Posterior vena cava (tissue), 2 donors: ENCODE measurements around the gene VEGFB. TPM values are rescaled to one million over a fixed set of nuclear protein-coding genes. Genes with fewer than 3 reads are reported as not detected.

Experiments
- DNase-seq: peaks from one replicate; pipeline ENCODE4 v3.0.0-alpha.2; 2020; ENCODE audit warnings: low spot score
- intact Hi-C, 2 donors: fragments of 100-400 bp; cut with DNase I; formaldehyde crosslinking; loops; one replicate each; pipeline versions ENCODE4 v1.14.1 to v1.14.2; 2022 to 2023
- total RNA-seq, 2 donors: library from RNA; stranded (reverse); fragmentation: NEBNext Ultra II Directional; extraction: Animal tissue kit (Norgen Biotek cat#: 25700); gene quantifications; one replicate each; pipeline ENCODE4 v1.2.1, GENCODE V29; 2021
- donor health status: DM: yes; HTN: yes; CAD: no.
- donor health status: DM: yes; HTN: yes; CAD: no.

Gene VEGFB
- total RNA-seq, 2 donors from 2014 or later = 163 to 190 TPM

- intact Hi-C loops = no loop called here
- no peak for DNase-seq
Measured at GRCh38 chr11:64266339-64266738, 32.0 kb downstream of the VEGFB start.

GRCh38 chr11:64267207-64267945 is 33.0 kb downstream of the VEGFB start:
- DNase-seq = no peak
- intact Hi-C loops = no loop called here

DNA sequence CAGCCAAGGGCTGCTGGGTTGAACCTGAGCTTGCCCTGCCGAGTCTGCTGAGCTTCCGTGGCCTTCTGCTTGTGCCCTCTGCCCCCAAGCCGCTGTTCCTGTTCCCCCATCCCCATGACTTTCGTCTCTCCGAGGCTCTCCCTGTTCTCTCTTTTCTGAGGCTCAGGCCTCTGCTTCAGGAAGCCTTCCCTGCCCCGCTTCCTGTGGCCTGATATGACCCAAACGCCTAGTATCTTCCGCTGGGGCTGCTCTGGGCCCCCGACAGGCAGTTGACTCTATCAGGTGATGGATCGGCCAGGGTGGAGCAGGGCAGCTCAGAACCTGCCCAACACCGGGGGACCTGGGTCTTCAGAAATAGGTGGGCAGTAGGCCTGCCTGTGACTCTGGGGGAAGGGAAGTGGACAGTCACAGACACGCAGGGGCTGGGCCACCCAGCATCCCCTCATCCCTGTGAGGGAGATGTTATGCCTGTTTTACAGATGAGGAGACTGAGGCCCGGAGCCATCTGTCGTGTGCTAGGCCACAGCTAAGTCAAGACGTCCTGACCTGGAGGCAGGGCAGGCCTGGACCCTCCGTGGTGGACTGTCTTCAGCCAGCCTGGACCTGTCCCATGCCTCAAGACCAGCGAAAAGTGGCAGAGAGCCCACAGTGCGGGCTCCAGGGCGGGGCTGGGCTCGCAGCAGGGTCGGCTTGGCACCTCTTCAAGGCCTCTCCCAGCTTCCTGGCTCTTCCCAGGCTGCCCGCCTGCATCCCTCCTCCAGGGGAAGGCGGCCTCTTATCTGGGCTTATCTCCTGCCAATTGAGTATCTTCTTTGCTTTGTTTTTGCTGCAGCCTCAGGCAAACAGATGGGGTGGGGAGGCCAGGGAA is 33.9 kb downstream of the VEGFB start:
- intact Hi-C loops = no loop called here
- DNase-seq = peak; percentile 91

GRCh38 chr11:64268893-64269539 is 34.6 kb downstream of the VEGFB start:
- peak; percentile 90 for DNase-seq
- intact Hi-C loops = no loop called here

GRCh38 chr11:64269540-64270220 is 35.3 kb downstream of the VEGFB start:
- peak; percentile 99 for DNase-seq
- intact Hi-C loops = no loop called here

DNA sequence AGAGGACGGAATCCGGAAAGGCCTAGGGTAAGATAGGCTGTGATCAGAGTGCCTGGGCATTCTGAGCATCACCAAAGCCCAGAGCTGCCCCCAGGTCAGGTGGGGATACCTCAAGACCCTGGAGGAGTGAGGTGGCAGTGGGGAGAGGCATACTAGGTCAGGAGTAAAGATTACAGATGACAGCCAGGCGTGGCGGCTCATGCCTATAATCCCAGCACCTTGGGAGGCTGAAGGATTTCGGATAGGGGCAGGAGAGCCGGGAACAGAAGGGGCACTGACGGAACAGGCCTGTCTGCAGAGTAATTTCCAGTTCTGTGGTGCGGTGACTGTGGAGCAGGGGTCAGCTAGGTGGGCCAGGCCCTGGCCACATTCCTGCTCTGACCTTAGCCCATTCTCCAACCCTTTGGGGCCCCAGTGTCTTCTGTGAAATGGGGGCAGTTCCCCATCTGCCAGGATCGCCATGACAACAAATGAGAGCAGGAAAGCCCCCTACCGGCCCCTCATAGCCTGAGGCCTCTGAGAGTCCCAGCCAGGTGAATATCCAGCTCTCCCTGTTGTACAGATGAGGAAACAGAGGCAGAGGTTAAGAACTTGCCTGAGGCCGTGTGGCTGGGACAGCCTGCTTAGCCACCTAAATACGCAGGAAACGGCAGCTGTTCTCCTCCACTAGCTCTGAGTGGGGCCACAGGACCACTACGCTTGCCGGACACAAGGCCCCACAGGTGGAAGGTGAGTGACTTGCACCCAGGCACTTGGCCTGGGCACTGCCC is 40.8 kb downstream of the VEGFB start:
- intact Hi-C loops = no loop called here
- no peak for DNase-seq

DNA sequence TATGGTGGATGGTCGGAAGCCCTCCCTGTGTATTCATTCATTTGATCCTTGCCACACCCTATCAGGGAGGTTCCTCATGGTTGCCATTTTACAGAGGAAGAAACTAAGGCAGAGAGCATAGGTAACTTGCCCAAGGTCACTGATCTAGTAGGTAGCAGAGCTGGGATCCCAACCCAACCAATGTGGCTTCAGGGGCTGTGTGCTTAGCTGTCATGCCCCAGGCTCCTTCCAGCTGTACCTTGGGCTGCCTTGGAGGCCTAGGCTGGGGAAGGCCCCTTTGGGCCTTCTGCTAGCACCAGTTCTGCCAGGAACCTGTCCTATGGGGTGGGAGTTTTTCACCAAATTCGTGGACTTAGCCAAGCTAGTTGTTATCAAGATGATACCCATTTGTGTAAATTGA is 41.5 kb downstream of the VEGFB start:
- intact Hi-C loops = no loop called here
- no peak for DNase-seq

DNA sequence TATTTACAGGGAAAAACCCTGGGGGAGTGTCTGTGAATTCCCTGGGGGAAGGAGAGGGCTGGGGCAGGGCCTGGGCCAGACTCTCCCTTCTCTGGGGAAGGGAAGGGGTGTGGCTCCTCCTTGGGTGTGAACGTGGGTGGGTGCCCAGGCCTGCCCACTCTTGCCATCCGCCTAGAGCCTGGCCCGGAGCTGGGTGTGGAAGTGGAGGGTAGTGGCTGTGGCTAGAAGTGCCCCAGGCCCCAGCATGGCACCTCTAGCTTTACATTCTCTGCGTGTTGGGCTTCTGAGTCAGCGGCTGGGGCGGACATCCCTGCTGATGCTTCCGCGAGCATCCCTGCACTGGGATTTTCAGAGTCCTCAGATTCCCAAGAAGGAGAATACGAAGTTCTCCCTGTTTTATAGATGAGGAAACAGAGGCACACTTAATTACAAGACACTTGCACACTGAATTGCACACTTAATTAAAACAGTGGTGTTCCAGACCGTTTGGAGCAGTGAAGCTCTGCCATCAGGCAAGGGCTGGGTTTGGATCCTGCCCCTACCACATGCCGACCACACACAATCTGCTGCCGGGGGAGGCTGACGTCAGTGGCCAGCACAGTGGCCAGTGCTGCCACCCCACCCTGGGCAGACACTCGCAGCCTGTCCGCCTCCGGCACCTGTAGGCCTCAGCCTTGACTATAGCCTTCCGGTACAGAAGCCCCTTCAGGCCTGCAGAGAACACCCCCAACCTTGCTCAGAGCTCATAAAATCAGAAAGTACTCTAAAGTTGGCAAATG is 42.5 kb downstream of the VEGFB start:
- intact Hi-C loops = no loop called here
- no peak for DNase-seq

GRCh38 chr11:64278576-64279190 is 44.3 kb downstream of the VEGFB start:
- peak; percentile 62 for DNase-seq
- intact Hi-C loops = no loop called here

DNA sequence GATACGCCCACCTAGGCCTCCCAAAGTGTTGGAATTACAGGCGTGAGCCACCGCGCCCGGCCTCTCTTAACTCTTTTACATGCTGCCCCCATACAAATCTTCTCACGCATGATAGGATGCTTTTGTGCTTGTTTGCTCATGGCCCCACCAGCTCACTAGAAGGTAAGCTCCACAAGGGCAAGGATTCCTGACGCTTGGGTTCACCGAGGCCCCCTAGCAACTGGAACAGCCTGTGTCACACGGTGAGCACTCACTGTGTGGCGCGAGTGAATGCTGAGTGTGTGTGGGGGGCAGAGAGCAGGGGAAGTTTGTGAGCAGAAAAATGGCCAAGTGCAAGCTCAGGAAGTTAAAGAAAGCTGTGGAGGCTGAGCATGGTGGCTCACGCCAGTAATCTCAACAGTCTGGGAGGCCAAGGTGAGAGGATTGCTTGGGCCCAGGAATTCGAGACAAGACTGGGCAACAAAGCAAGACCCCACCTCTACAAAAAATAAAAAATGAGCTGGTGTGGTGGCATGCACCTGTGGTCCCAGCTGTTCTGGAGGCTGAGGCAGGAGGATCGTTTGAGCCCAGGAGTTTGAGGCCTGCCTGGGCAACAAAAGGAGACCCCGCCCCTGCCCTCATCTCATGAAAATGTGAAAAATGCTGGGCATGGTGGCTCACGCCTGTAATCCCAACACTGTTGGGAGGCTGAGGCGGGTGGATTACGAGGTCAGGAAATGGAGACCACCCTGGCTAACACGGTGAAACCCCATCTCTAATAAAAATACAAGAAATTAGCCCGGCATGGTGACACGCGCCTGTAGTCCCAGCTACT is 47.8 kb downstream of the VEGFB start:
- intact Hi-C loops = no loop called here
- peak; percentile 66 for DNase-seq

GRCh38 chr11:64283092-64283491 is 48.7 kb downstream of the VEGFB start:
- no peak for DNase-seq
- intact Hi-C loops = no loop called here

DNA sequence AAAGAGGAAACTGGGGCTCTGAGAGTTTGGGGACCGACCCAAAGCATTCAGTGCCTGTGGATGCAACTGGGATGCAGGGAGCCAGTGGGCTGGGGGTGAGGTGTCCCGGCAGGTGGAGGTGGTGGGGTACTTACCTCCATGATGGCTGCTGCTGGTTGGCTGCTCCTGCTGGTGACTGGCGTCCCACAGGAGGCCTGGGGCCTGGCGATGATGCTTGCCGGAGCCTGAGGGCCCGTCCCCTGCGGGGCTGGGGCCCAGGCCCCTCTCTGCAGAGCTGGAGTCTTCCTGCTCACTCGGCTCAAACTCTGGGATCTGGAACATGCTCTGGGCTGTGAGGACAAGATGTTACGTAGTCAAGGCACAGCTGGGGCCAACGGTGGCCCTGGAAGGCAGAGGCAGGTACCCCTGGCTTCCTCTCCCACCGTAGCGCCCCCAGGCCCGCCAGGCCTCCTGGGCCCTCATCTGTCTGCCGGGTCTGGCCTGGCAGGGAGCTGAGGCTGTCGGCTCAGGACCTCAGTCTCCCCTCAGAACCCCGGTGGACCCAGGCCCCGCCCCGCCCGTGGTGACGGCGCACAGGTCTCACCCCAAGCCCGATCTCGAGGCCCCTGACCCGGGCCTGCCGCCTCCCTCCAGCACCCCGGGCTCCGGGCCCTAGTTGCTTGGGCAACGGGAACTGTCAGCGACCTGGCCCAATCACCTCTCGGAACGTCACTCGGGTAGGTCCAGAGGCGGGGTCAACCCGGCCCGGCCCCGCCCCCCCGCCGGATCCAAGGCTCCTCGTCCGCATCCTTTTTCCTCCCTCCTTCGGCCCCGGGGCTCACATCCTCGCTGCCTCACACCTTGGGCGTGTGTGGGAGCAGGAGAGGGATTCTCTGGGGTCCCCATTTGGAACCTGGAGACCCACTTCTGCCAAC is 49.9 kb downstream of the VEGFB start, which contains the start of gene BAD:
Gene BAD, minus strand, starts transcription at position 618 of the 914 bp plus-strand sequence. Its CDS starts 297 bp downstream, at position 321.
- intact Hi-C loops = no loop called here
- DNase-seq = peak; percentile 98

DNA sequence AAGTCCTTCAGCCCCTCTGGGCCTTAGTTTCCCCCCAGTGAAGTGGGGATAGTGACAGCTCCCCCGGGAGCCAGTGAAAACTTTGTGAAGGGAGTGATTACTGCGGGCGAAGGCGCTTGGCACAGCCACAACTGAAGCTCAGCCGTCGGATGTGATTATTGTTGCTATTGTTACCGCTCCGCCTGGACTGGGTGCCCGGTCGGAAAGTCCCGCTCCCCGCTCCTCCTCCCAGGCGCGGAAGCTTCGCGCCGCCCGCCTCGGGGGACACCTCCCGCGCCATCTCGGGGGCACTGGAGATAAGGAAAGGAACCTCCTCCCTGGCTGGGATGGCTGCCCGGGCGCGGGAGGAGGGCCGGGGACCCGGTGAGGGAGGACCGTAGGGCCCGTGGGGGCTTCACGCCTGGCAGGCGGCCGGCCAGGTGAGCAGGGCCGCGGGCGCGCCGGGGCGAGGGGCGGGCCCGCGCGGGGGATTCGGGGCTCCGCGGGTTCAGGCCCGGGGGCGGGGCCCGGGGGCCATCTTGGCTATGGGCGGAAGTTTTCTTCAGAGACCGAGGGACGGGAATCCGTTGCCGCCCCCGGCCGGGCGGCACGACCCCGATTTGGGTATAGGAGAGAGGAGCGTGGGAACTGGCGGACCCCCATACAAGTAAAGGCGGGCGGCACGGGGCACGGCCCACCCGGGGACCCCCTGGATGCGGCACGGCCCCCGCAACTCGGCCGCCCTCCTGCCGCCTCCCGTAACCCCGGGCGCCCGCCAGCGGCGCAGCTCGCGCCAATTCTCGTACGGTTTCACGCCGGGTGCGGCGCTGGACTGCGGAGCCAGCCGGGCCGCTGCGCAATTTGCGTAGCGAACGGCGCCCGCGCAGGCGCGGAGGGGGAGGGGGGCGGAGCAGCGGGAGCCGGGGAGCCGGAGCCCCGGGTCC is 50.8 kb downstream of the VEGFB start, which contains the start of gene GPR137:
Gene GPR137, plus strand, starts transcription at position 887 of the 923 bp plus-strand sequence. CDS start 677 bp downstream, outside the sequence.
- DNase-seq = peak; percentile 96

More for the DNA sequence above, 50.8 kb downstream of the VEGFB start, which contains the start of gene GPR137:
- intact Hi-C loops = no loop called here
